Aorta (tissue), 5 donors: Measurements from ENCODE around the gene ZNF77. TPM values are rescaled to one million over a fixed set of nuclear protein-coding genes. Genes with fewer than 3 reads are reported as not detected.
A peak's percentile ranks its signal among the peaks of the same experiment; 100 is the strongest.
"Not testable (repeated sequence)": the region's sequence is repeated elsewhere in the genome, so short reads cannot be mapped to it uniquely, and the experiment has no call there.

Source experiments
- ATAC-seq: fragments of 200-7000 bp; cut with Tn5 transposase; one replicate; pipeline ENCODE4 v1.9.1; 2022; ENCODE audit warnings: moderate library complexity; ENCODE audit not compliant: low FRiP score
- DNase-seq, 2 donors: peaks; one replicate each; pipeline ENCODE4 v3.0.0-alpha.2; 2020
- H3K27ac ChIP-seq, 2 donors: one replicate each; pipeline ENCODE4 v1.5.1; 2013; ENCODE audit warnings: low read length in 2 of 2, mild to moderate bottlenecking in 2 of 2, moderate library complexity in 2 of 2, control low read depth in 1 of 2, inconsistent platforms in 1 of 2, low read depth in 1 of 2
- H3K27me3 ChIP-seq, 2 donors: one replicate each; pipeline ENCODE4 v1.6.1; 2013; ENCODE audit warnings: control low read depth in 1 of 2, low read length in 1 of 2, mild to moderate bottlenecking in 1 of 2, moderate library complexity in 1 of 2; ENCODE audit not compliant: insufficient read depth in 2 of 2, control insufficient read depth in 1 of 2
- H3K36me3 ChIP-seq, 2 donors: one replicate each; pipeline ENCODE4 v1.6.1; 2013; ENCODE audit warnings: control low read depth in 1 of 2, low read length in 1 of 2, mild to moderate bottlenecking in 1 of 2; ENCODE audit not compliant: insufficient read depth in 2 of 2, control insufficient read depth in 1 of 2
- H3K4me1 ChIP-seq, 2 donors: one replicate each; pipeline ENCODE4 v1.6.1; 2013; ENCODE audit warnings: low read length in 2 of 2, control low read depth in 1 of 2, mild to moderate bottlenecking in 1 of 2, moderate library complexity in 1 of 2; ENCODE audit not compliant: insufficient read depth in 2 of 2, control insufficient read depth in 1 of 2
- H3K4me3 ChIP-seq, 2 donors: one replicate each; pipeline ENCODE4 v1.5.1; 2013; ENCODE audit warnings: low read length in 2 of 2, control low read depth in 1 of 2, mild to moderate bottlenecking in 1 of 2
- H3K9me3 ChIP-seq: one replicate; pipeline ENCODE4 v1.6.1; 2013; ENCODE audit warnings: mild to moderate bottlenecking, low read length; ENCODE audit not compliant: control insufficient read depth
- WGBS, 2 donors: extraction: QIAGEN DNeasy Blood & Tissue Kit; methylation state at CpG; one replicate each; pipeline ENCODE4 v1.1.7; 2013; 5-methylcytosine and 5-hydroxymethylcytosine counted together
- intact Hi-C, 2 donors: fragments of 100-400 bp; cut with DNase I; formaldehyde crosslinking; loops; one replicate each; pipeline versions ENCODE4 v1.14.2 to v1.15.0; 2022
- polyA plus RNA-seq, 2 donors: library from polyadenylated mRNA; stranded (reverse); fragments of 200-250 nt; gene quantifications; one replicate each; pipeline ENCODE4 v1.2.3, GENCODE V29; 2013
- total RNA-seq, 2 donors: library from RNA; stranded (reverse); fragmentation: NEBNext Ultra II Directional; extraction: Animal tissue kit (Norgen Biotek cat#: 25700); gene quantifications; one replicate each; pipeline ENCODE4 v1.2.1, GENCODE V29; 2021
- donor health status: healthy with polysubstance abuse.
- donor health status: Bipolar disorder and iron deficiency.
- donor health status: DM: no; HTN: no; CAD: no.
- donor health status: DM: no; HTN: no; CAD: no.
- donor health status: DM: yes; HTN: yes; CAD: no.

Gene ZNF77
- total and polyA plus RNA-seq, 4 donors = 1.3 to 4.5 (median 3.6) TPM

DNA sequence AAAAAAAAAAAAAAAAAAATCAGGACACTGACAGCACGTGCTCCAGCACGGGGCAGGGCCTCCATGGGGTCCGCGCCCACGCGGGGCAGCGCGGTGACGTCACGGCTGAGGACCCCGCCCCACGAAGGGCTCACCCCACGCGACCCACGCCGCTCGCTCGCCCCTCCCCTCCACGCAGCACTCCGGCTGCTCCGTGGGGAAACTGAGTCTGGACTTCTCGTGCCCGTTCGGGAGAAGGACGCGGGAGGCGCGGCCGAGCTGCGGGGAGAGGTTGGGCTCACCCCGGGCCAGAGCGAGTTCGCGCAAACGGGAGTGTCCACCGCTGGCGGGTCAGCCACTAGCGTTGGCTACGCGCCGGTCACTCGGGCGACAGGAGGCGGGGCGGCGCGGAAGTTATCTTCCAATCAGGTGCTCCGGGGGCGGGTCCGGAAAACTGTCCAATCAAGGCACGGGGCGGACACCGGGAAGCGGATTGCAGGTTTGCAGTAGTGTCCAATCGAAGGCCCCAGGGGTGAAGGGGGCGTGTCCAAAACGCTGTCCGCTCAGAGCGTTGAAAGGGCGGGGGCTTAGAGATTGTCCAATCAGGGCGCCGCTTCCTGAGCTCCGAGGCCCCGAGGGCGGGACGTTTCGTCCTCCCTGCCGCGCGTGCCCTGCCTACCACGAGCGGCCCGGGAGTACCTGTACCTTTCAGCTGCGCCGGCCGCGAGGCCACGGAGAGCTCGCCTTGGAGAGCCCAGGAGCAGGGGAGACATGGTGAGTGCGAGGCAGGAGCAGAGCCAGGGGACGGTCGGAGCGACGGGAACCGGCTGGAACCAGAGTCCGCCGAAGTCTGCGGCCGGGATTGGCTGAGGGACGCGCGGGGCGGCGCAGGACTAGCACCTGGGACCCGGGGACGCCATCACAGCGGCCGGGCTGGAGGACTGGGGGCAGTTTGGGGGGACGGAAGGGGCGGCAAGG, 44.2 kb downstream of the ZNF77 start, which contains the start of gene ZNF57:
ZNF57 (plus strand) TSS at position 633 of the 957 bp plus-strand sequence; CDS start at position 751, 118 bp downstream.
- Histone ChIP-seq H3K9me3 (no peaks in the 10 kb centered on the region), H3K4me1 (no peaks in the 10 kb centered on the region), H3K27me3 (no peaks in the 10 kb centered on the region), H3K4me3 (peak within 1 kb of the TSS; percentile 37 to 57), H3K36me3 (no peaks in the 10 kb centered on the region), H3K27ac (peak within 1 kb of the TSS in 1 of 2 donors; percentile 43)
- intact Hi-C loops = loop anchor here in 1 of 2 donors (1.0 kb wide), 2 partner anchors 50 to 59 kb away; partner anchors contain the start of gene ZNF555
- ATAC-seq (peak; percentile 99), DNase-seq (peak; percentile 100)
- WGBS, 2 donors = 0 to 1% methylated on average over 94 to 100 of the region's 100 CpGs

DNA sequence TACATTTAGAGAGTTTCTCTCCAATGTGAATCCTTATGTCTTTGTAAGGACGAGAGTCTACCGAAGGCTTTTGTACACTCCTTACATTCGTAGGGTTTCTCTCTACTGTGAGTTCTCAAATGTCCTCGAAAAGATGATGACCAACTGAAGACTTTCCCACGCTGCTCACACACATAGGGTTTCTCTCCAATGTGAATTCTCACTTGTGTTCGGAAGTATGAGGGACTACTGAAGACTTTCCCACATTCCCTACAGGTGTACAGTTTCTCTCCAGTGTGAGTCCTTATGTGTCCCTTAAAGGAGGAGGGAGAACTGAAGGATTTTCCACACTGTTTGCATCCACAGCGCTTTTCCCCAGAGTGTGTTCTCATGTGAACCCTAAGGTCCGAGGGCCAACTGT, 48.1 kb downstream of the ZNF77 start:
- WGBS, 2 donors = 75 to 78% methylated on average over 8 of the region's 8 CpGs

DNA sequence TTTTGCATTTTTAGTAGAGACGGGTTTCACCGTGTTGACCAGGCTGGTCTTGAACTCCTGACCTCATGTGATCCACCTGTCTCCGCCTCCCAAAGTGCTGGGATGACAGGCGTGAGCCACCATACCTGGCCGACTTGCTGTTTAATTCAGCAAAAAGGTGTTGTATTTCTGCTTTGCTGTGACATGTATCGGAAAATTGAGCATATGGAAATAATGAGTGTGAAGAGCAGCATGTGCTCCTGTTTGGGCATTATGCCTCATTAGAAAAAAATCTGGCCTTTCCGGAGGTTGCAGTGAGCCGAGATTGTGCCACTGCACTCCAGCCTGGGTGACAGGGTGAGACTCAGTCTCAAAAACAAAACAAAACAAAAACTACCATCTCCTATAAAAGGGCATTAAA, 54.2 kb downstream of the ZNF77 start:
- H3K27ac ChIP-seq, H3K9me3 ChIP-seq, H3K4me1 ChIP-seq, intact Hi-C loops, H3K27me3 ChIP-seq, H3K4me3 ChIP-seq, H3K36me3 ChIP-seq, ATAC-seq: not testable (repeated sequence)
- DNase-seq = peak in 1 of 2 donors; percentile 23
- WGBS, 2 donors = 70 to 73% methylated on average over 8 of the region's 8 CpGs

More for the DNA sequence above, 48.1 kb downstream of the ZNF77 start:
- Histone ChIP-seq H3K36me3 (no peaks in the 10 kb centered on the region), H3K9me3 (no peaks in the 10 kb centered on the region), H3K27ac (no peak overlapping the region), H3K4me3 (no peak overlapping the region), H3K27me3 (no peaks in the 10 kb centered on the region), H3K4me1 (no peaks in the 10 kb centered on the region)
- ATAC-seq = no peak
- DNase-seq = peak in 1 of 2 donors; percentile 8
- intact Hi-C loops = no loop called here

DNA sequence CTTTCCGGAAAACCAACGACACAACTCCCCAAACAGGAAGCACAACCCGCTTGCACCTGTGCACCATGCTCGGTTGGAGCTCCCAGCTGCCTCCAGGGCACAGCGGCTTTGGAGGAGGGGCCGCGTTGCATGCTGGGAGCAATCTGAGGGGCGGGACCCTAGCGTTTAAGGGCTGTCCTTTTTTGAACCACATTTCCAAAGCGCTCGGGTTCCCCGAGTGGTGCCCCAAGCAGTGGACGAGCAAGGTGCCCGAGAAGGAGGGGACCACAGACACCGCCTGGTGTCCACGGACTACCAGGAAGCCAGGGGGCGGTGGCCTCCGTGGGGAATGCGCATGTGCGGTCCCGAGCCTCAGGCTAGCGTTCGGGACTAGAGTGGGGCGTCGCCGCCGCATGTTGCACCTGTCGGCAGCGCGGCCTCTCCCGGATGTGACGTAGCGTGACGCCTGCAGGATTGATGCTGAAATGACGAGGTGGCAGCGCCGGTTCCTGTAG, 56.0 kb downstream of the ZNF77 start:
- intact Hi-C loops = loop anchor here (5.0 to 10.0 kb wide), 2 partner anchors 274 to 276 kb away; no protein-coding TSS in a partner anchor
- no peaks in the 10 kb centered on the region for H3K27me3 ChIP-seq
- H3K36me3 ChIP-seq = no peaks in the 10 kb centered on the region
- H3K4me3 ChIP-seq = no peak overlapping the region
- H3K27ac ChIP-seq = no peak overlapping the region
- peak in 1 of 2 donors; percentile 85 for DNase-seq
- H3K4me1 ChIP-seq = no peaks in the 10 kb centered on the region
- peak; percentile 26 for ATAC-seq
- no peaks in the 10 kb centered on the region for H3K9me3 ChIP-seq
- WGBS, 2 donors = 50 to 70% methylated on average over 37 of the region's 37 CpGs

DNA sequence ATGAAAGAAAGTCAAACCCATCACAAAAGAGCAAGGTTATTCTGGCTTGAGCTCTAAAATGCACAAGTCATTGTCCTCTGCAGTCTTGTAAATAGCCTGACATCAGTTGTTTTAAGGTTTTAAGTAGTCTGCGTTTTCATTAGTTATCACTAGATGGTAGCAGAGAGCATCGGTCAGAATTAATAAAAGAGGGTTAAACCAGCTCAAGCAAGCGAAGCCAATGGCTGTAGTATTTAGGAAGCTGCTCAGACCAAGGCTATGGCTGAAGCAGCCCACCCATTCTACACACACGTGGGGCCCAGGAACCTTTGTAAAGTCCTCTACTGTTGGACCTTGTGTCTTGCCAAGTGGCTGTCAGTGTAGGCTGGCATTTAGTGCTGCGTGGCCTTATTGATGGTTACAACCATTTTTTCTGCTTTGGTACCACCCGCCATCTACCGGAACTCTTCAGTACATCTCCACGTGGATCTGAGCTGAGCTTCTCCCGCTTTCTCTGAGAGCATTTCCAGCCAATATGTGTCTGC, 57.3 kb downstream of the ZNF77 start:
- DNase-seq = peak in 1 of 2 donors; percentile 17
- peak; percentile 59 for ATAC-seq
- H3K36me3 ChIP-seq = no peaks in the 10 kb centered on the region
- WGBS, 2 donors = 18 to 19% methylated on average over 9 of the region's 9 CpGs
- intact Hi-C loops = loop anchor here (5.0 to 10.0 kb wide), 2 partner anchors 275 to 277 kb away; no protein-coding TSS in a partner anchor
- H3K9me3 ChIP-seq = no peaks in the 10 kb centered on the region
- H3K27ac ChIP-seq = no peak overlapping the region
- no peak overlapping the region for H3K4me3 ChIP-seq
- no peaks in the 10 kb centered on the region for H3K4me1 ChIP-seq
- H3K27me3 ChIP-seq = no peaks in the 10 kb centered on the region

DNA sequence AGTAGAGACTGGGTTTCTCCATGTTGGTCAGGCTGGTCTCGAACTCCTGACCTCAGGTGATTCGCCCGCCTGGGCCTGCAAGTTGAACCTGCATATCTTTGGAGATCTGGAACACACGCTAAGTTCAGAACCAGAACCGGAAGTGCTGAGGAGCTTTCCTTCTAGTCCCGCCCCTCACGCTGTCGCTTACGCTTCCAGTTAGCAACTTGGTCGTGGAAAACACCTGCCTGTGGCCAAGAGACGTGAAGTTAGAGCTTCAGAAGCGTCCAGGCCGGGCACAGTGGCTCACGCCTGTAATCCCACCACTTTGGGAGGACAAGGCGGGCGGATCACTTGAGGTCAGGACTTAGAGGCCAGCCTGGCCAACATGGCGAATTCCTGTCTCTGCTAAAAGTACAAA, 59.0 kb downstream of the ZNF77 start:
- Histone ChIP-seq H3K4me3 (no peak overlapping the region), H3K4me1 (no peaks in the 10 kb centered on the region), H3K9me3 (no peaks in the 10 kb centered on the region), H3K27me3 (no peaks in the 10 kb centered on the region), H3K36me3 (no peaks in the 10 kb centered on the region), H3K27ac (no peak overlapping the region)
- intact Hi-C loops = loop anchor here (5.0 to 10.0 kb wide), 2 partner anchors 277 to 279 kb away; no protein-coding TSS in a partner anchor
- DNase-seq (peak in 1 of 2 donors; percentile 36), ATAC-seq (no peak)
- WGBS, 2 donors = 84 to 87% methylated on average over 17 of the region's 17 CpGs

DNA sequence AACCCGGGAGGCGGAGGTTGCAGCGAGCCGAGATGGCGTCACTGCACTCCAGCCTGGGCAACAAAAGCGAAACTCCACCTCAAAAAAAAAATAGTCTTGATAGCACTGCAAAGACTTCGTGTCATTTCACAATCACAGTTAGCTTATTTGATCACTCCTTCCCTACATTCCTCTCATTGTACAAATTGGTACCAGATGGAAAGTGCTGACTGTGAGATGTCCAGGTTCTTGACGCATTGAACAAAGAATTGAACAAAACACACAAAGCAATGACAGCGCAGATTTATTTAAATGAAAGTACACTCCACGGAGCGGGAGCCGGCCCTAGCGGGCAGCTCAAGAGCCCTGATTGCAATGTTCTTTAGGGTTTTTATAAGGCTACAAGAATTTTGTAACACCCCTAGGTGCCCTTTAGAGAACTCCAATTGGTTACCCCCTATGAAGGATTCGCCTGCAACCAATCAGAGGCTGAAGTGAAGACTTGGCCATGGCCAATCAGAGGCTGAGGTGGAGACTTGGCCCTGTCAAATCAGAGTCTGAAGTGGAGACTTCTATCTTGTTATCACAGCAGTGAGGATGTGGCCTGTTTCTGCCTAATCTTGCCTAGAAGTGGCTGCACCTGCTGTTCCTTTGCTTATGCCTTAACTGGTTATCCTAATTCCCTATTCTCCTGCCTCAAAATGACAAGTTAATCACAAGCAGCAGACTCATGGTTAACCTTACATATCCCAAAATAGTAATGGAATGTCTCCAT, 60.9 kb downstream of the ZNF77 start:
- intact Hi-C loops = loop anchor here in 1 of 2 donors (10.0 kb wide), 1 partner anchor 281 kb away; no protein-coding TSS in a partner anchor
- ATAC-seq (no peak), DNase-seq (peak in 1 of 2 donors; percentile 15)
- Histone ChIP-seq H3K9me3 (no peaks in the 10 kb centered on the region), H3K4me3 (no peak overlapping the region), H3K36me3 (no peaks in the 10 kb centered on the region), H3K27ac (no peak overlapping the region), H3K27me3 (no peaks in the 10 kb centered on the region), H3K4me1 (no peaks in the 10 kb centered on the region)
- 80 to 81% methylated on average over 14 of the region's 14 CpGs for WGBS, 2 donors
